SK-N-SH (cell line): Measurements from ENCODE around the gene KRTAP12-4. TPM values are rescaled to one million over a fixed set of nuclear protein-coding genes. Genes with fewer than 3 reads are reported as not detected.

ENCODE experiments used
- CTCF ChIA-PET: fragments of 300-600, 350-600 bp; formaldehyde crosslinking; extraction: SDS; loops from one replicate; lab custom pipeline; 2021; lab: Yijun Ruan, JAX
- POLR2A ChIA-PET: fragments of 350-600 bp; sonication (Branson Sonifier 250); formaldehyde crosslinking; extraction: SDS; loops from one replicate; lab custom pipeline; 2020; ENCODE audit warnings: antibody characterized with exemption, inconsistent platforms; lab: Yijun Ruan, JAX
- DNase-seq: peaks from one replicate; pipeline ENCODE4 v3.0.0; 2012
- H2AFZ ChIP-seq: fragments of 200-600 bp; sonication (generic); 2 replicates; pipeline ENCODE4 v1.8.1; 2016; ENCODE audit warnings: antibody characterized with exemption, mild to moderate bottlenecking, low read depth
- H3F3A ChIP-seq: fragments of 200-600 bp; sonication (generic); replicated peaks from 2 replicates; pipeline ENCODE3; 2016; ENCODE audit warnings: antibody characterized with exemption, mild to moderate bottlenecking; ENCODE audit not compliant: insufficient read depth
- H3K27ac ChIP-seq, 2 experiments: fragments of 200-500 bp in 1 of 2; fragments of 200-600 bp in 1 of 2; sonication (Bioruptor generic) in 1 of 2; sonication (generic), shearing (Covaris generic) in 1 of 2; 2 replicates each; pipeline versions ENCODE4 v1.5.1 to v1.6.1; 2014 to 2016; ENCODE audit warnings: low read depth in 2 of 2, inconsistent platforms in 1 of 2, low read length in 1 of 2, mild to moderate bottlenecking in 1 of 2, mixed read lengths in 1 of 2
- H3K27me3 ChIP-seq: fragments of 200-600 bp; sonication (generic), shearing (Covaris generic); 2 replicates; pipeline ENCODE4 v1.6.1; 2016; ENCODE audit warnings: mixed run types; ENCODE audit not compliant: insufficient read depth
- H3K36me3 ChIP-seq, 2 experiments: fragments of 200-500 bp in 1 of 2; fragments of 200-600 bp in 1 of 2; sonication (Bioruptor generic) in 1 of 2; sonication (generic) in 1 of 2; replicated peaks in 1 of 2; 2 replicates each; pipeline versions ENCODE3 to v1.5.1; 2014 to 2016; ENCODE audit warnings: low read length in 1 of 2, mild to moderate bottlenecking in 1 of 2; ENCODE audit not compliant: insufficient read depth in 2 of 2, control insufficient read depth in 1 of 2
- H3K4me1 ChIP-seq, 2 experiments: fragments of 200-500 bp in 1 of 2; fragments of 200-600 bp in 1 of 2; sonication (Bioruptor generic) in 1 of 2; sonication (generic), shearing (Covaris generic) in 1 of 2; 2 replicates each; pipeline versions ENCODE4 v1.5.1 to v1.6.1; 2014 to 2016; ENCODE audit warnings: low read depth in 1 of 2, low read length in 1 of 2, mixed run types in 1 of 2; ENCODE audit not compliant: insufficient read depth in 2 of 2, control insufficient read depth in 1 of 2
- H3K4me2 ChIP-seq: fragments of 200-600 bp; sonication (generic), shearing (Covaris generic); 2 replicates; pipeline ENCODE4 v1.6.1; 2017; ENCODE audit warnings: mixed run types
- H3K4me3 ChIP-seq, 2 experiments: fragments of 200-500 bp in 1 of 2; fragments of 200-600 bp in 1 of 2; sonication (Bioruptor generic) in 1 of 2; sonication (generic), shearing (Covaris generic) in 1 of 2; 2 replicates each; pipeline versions ENCODE4 v1.5.1 to v1.8.1; 2014 to 2016; ENCODE audit warnings: low read depth in 2 of 2, inconsistent platforms in 1 of 2, low read length in 1 of 2, mild to moderate bottlenecking in 1 of 2, mixed read lengths in 1 of 2, moderate library complexity in 1 of 2
- H3K79me2 ChIP-seq: fragments of 200-600 bp; sonication (generic); 2 replicates; pipeline ENCODE4 v1.8.1; 2017; ENCODE audit warnings: mild to moderate bottlenecking; ENCODE audit not compliant: insufficient read depth
- H3K9ac ChIP-seq: fragments of 200-600 bp; sonication (generic); 2 replicates; pipeline ENCODE4 v1.6.1; 2017; ENCODE audit warnings: mixed run types
- H3K9me2 ChIP-seq: fragments of 200-600 bp; sonication (generic); 2 replicates; pipeline ENCODE4 v1.6.1; 2017; ENCODE audit warnings: mixed run types
- H3K9me3 ChIP-seq: fragments of 200-600 bp; sonication (generic); 2 replicates; pipeline ENCODE4 v1.6.1; 2017; ENCODE audit warnings: mixed run types, mild to moderate bottlenecking, moderate library complexity
- H4K20me1 ChIP-seq: fragments of 200-600 bp; sonication (generic); 2 replicates; pipeline ENCODE4 v1.6.1; 2017; ENCODE audit warnings: mild to moderate bottlenecking, mixed run types; ENCODE audit not compliant: insufficient read depth
- CHD2 ChIP-seq: fragments of 150-350 bp; IDR thresholded peaks from 2 replicates; pipeline ENCODE4 v1.6.1; 2018; ENCODE audit warnings: low read length; ENCODE audit not compliant: partially characterized antibody
- FOXJ3 ChIP-seq: sonication (generic); formaldehyde crosslinking; IDR thresholded peaks from 2 replicates; pipeline ENCODE4 v1.5.1; 2020; ENCODE audit warnings: mild to moderate bottlenecking, missing genetic modification reagents
- JUND ChIP-seq: IDR thresholded peaks from 2 replicates; pipeline ENCODE4 v1.4.0; 2012
- MEF2A ChIP-seq: IDR thresholded peaks from 2 replicates; pipeline ENCODE4 v1.4.0; 2012; ENCODE audit warnings: low read depth, borderline replicate concordance
- MXI1 ChIP-seq: IDR thresholded peaks from 2 replicates; pipeline ENCODE4 v1.6.1; 2012; ENCODE audit warnings: mild to moderate bottlenecking, low read depth, low read length, improper control_type of control experiment
- RAD21 ChIP-seq: IDR thresholded peaks from 2 replicates; pipeline ENCODE4 v1.6.1; 2012; ENCODE audit warnings: mild to moderate bottlenecking, low read length
- RCOR1 ChIP-seq: fragments of 150-350 bp; IDR thresholded peaks from 2 replicates; pipeline ENCODE4 v1.6.1; 2017; ENCODE audit warnings: antibody characterized with exemption, low read length
- RXRA ChIP-seq: IDR thresholded peaks from 2 replicates; pipeline ENCODE4 v1.4.0; 2012; ENCODE audit warnings: low read depth, mild to moderate bottlenecking, borderline replicate concordance
- SMC3 ChIP-seq: IDR thresholded peaks from 2 replicates; pipeline ENCODE4 v1.6.1; 2012; ENCODE audit warnings: low read depth, low read length, improper control_type of control experiment
- TCF12 ChIP-seq: IDR thresholded peaks from 2 replicates; pipeline ENCODE4 v1.4.0; 2012
- WGBS: methylation state at CpG from one replicate; pipeline ENCODE4 v1.1.6; 2017; ENCODE audit warnings: low lambda C conversion rate; 5-methylcytosine and 5-hydroxymethylcytosine counted together
- polyA plus RNA-seq, 3 experiments: library from polyadenylated mRNA; depleted of rRNA; stranded (reverse); fragments of >200 nt; gene quantifications; 2 replicates each; pipeline ENCODE4 v1.2.3, GENCODE V29; 2012
- TF ChIP-seq, protein P1 (sequence below): IDR thresholded peaks from 2 replicates; pipeline ENCODE4; 2012

KRTAP12-4 gene
- polyA plus RNA-seq, 1 of the 3 experiments (the other 2 are of a cell fraction) = not detected

DNA sequence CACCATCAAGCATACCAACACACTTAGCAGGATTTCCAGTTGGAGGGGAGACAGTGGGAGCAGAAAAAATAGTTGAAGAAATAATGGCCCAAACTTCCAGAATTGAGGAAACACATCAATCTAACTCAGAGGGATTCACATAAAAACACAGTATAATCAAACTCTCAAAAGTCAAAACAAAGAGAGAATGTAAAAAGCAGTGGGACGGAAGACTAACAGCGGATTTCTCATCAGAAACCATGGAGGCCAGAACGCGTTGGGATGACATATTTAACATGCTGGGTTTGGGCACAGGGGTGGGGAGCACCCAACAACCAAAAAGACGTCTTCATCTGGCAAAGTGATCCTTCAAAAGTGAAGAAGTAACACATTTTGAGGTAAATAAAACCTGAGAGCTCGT, 34.6 kb downstream of the KRTAP12-4 start:
- WGBS = 10% methylated on average over 6 of the region's 6 CpGs
- TF ChIP-seq MEF2A = no peak
- TF ChIP-seq FOXJ3 (CRISPR knock-in tag) = no peak
- no peak for TF ChIP-seq TCF12
- no peak for TF ChIP-seq RXRA
- TF ChIP-seq MXI1 = no peak
- no peak for TF ChIP-seq RCOR1
- no peak for TF ChIP-seq JUND
- TF ChIP-seq RAD21 = no peak
- TF ChIP-seq, all 33 proteins: peak for 0

GRCh38 chr21:44618909-44619308, 35.5 kb downstream of the KRTAP12-4 start:
- DNase-seq = no peak
- Histone ChIP-seq H3K79me2 (no peaks in the 10 kb centered on the region), H3K4me3 (no peak overlapping the region), H3K27me3 (peaks cover 34% of the 10 kb centered on the region), H4K20me1 (no peaks in the 10 kb centered on the region), H3K9me2 (no peaks in the 10 kb centered on the region), H3K27ac (no peak overlapping the region), H3F3A (no peaks in the 10 kb centered on the region), H3K4me2 (no peak overlapping the region), H3K9ac (no peak overlapping the region), H2AFZ (no peak overlapping the region)
- ChIA-PET POLR2A (no interaction called here), CTCF (interaction anchor here (2.8 kb wide), 1 partner anchor 174 kb away, joined by 11 read pairs; no protein-coding TSS in a partner anchor)
- WGBS = 3% methylated on average over 3 of the region's 3 CpGs
- TF ChIP-seq, protein P1, sequence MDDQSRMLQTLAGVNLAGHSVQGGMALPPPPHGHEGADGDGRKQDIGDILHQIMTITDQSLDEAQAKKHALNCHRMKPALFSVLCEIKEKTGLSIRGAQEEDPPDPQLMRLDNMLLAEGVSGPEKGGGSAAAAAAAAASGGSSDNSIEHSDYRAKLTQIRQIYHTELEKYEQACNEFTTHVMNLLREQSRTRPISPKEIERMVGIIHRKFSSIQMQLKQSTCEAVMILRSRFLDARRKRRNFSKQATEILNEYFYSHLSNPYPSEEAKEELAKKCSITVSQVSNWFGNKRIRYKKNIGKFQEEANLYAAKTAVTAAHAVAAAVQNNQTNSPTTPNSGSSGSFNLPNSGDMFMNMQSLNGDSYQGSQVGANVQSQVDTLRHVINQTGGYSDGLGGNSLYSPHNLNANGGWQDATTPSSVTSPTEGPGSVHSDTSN = no peak
- no peak for TF ChIP-seq CHD2
- TF ChIP-seq, all 33 proteins: peak for 0
- Histone ChIP-seq H3K9me3 (peaks cover 14% of the 10 kb centered on the region), H3K36me3 (peaks cover 0 to 3% of the 10 kb centered on the region in 2 experiments), H3K4me1 (no peaks in the 10 kb centered on the region)

More for the DNA sequence above, 34.6 kb downstream of the KRTAP12-4 start:
- no peaks in the 10 kb centered on the region for H3K9me2 ChIP-seq
- DNase-seq = no peak
- H3K4me3 ChIP-seq = no peak overlapping the region
- H4K20me1 ChIP-seq = no peaks in the 10 kb centered on the region
- H3K4me2 ChIP-seq = no peak overlapping the region
- H3F3A ChIP-seq = no peaks in the 10 kb centered on the region
- peaks cover 18% of the 10 kb centered on the region for H3K9me3 ChIP-seq
- no peak overlapping the region for H3K27ac ChIP-seq
- H3K4me1 ChIP-seq = no peaks in the 10 kb centered on the region
- CTCF ChIA-PET = interaction anchor here (0.7 to 2.8 kb wide), 2 partner anchors 8 to 173 kb away, joined by 3 to 11 read pairs; partner anchors contain the start of gene KRTAP10-8
- H3K79me2 ChIP-seq = no peaks in the 10 kb centered on the region
- peaks cover 24% of the 10 kb centered on the region for H3K27me3 ChIP-seq
- POLR2A ChIA-PET = no interaction called here
- peaks cover 0 to 3% of the 10 kb centered on the region in 2 experiments for H3K36me3 ChIP-seq
- H3K9ac ChIP-seq = no peak overlapping the region
- H2AFZ ChIP-seq = no peak overlapping the region

DNA sequence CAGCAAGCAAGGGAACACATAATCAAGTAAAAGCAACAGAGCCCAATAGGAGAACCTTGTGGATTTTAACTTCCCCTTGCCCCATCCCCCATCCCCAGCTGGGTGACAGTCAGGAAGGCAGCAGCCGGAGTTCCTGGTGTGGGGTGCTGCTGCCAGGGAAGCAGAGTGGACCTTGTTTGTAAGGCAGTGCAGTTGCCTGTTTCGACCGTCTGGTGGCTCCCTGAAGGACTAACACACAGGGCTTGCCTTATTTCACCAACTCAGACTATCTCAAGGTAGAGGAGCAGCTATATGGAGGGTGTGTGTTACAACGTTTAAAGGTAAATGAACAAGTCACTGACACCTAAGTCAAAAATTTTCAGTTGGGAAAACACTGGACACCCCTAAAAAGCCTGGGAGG, 36.0 kb downstream of the KRTAP12-4 start:
- peaks cover 0 to 1% of the 10 kb centered on the region in 2 experiments for H3K36me3 ChIP-seq
- no peak overlapping the region for H3K4me3 ChIP-seq
- H3K27ac ChIP-seq = no peak overlapping the region
- H3K9ac ChIP-seq = no peak overlapping the region
- ChIA-PET CTCF (interaction anchor here (2.8 kb wide), 1 partner anchor 175 kb away, joined by 11 read pairs; no protein-coding TSS in a partner anchor), POLR2A (no interaction called here)
- H3K9me3 ChIP-seq = peaks cover 10% of the 10 kb centered on the region
- H3K4me1 ChIP-seq = no peaks in the 10 kb centered on the region
- H4K20me1 ChIP-seq = no peaks in the 10 kb centered on the region
- H3K4me2 ChIP-seq = no peak overlapping the region
- no peak overlapping the region for H2AFZ ChIP-seq
- no peaks in the 10 kb centered on the region for H3K79me2 ChIP-seq
- no peaks in the 10 kb centered on the region for H3K9me2 ChIP-seq
- DNase-seq = no peak
- no peaks in the 10 kb centered on the region for H3F3A ChIP-seq
- WGBS = 4% methylated on average over 4 of the region's 4 CpGs
- TF ChIP-seq FOXJ3 (CRISPR knock-in tag) (no peak), SMC3 (0 out of 2 replicates have a peak, but pooled peaks have one; percentile 20)
- TF ChIP-seq, all 33 proteins: peak for 1
- H3K27me3 ChIP-seq = peaks cover 37% of the 10 kb centered on the region
